Osteoblast (primary cell): ENCODE data around the gene SBNO2. TPM values are rescaled to one million over a fixed set of nuclear protein-coding genes. Genes with fewer than 3 reads are reported as not detected.

Experiments used
- DNase-seq: peaks from one replicate; pipeline ENCODE4 v3.0.0; 2011; ENCODE audit warnings: low spot score, mixed read lengths; ENCODE audit not compliant: insufficient read length; ENCODE audit errors: missing footprints
- H2AFZ ChIP-seq: 2 replicates; pipeline ENCODE4 v1.6.0; 2011; ENCODE audit warnings: mild to moderate bottlenecking, low read length
- H3K27ac ChIP-seq: 2 replicates; pipeline ENCODE4 v1.5.1; 2011; ENCODE audit warnings: mild to moderate bottlenecking, low read depth, low read length, moderate library complexity
- H3K27me3 ChIP-seq: 2 replicates; pipeline ENCODE4 v1.6.0; 2012; ENCODE audit warnings: mild to moderate bottlenecking, control low read depth, inconsistent platforms, low read length, moderate library complexity; ENCODE audit not compliant: insufficient read depth
- H3K36me3 ChIP-seq: 2 replicates; pipeline ENCODE4 v1.5.1; 2011; ENCODE audit warnings: mild to moderate bottlenecking, low read length, control low read depth, moderate library complexity; ENCODE audit not compliant: insufficient read depth
- H3K4me1 ChIP-seq: 2 replicates; pipeline ENCODE4 v1.5.1; 2011; ENCODE audit warnings: mild to moderate bottlenecking, low read length, control low read depth, moderate library complexity; ENCODE audit not compliant: insufficient read depth
- H3K4me2 ChIP-seq: 2 replicates; pipeline ENCODE4 v1.6.0; 2011; ENCODE audit warnings: mild to moderate bottlenecking, low read length; ENCODE audit not compliant: insufficient read depth
- H3K4me3 ChIP-seq: fragments of 200-600 bp; sonication (generic); 3 replicates; pipeline ENCODE4 v1.5.1; 2012; ENCODE audit warnings: mild to moderate bottlenecking, low read length, inconsistent platforms; ENCODE audit not compliant: insufficient read depth
- H3K79me2 ChIP-seq: 2 replicates; pipeline ENCODE4 v1.6.0; 2012; ENCODE audit warnings: mild to moderate bottlenecking, low read length, control low read depth, inconsistent platforms; ENCODE audit not compliant: insufficient read depth
- H3K9me3 ChIP-seq: 2 replicates; pipeline ENCODE4 v1.5.1; 2011; ENCODE audit warnings: low read depth, low read length, control low read depth
- H4K20me1 ChIP-seq: 2 replicates; pipeline ENCODE4 v1.6.0; 2012; ENCODE audit warnings: mild to moderate bottlenecking, low read length, control low read depth; ENCODE audit not compliant: insufficient read depth
- CTCF ChIP-seq: IDR thresholded peaks from 2 replicates; pipeline ENCODE4 v1.5.1; 2011; ENCODE audit warnings: mild to moderate bottlenecking, low read depth, low read length, moderate library complexity; ENCODE audit errors: extremely low read depth
- total RNA-seq: library from RNA; depleted of rRNA; stranded (reverse); fragments of >200 nt; gene quantifications from 2 replicates; pipeline ENCODE4 v1.2.3, GENCODE V29; 2012

The SBNO2 gene
- total RNA-seq, 1 donor: 69.1 TPM

GRCh38 chr19:1177322-1178114 lies 3.5 kb upstream of the SBNO2 start:
- H3K27me3 ChIP-seq: no peaks in the 10 kb centered on the region
- peak; percentile 33 for TF ChIP-seq CTCF
- H3K4me2 ChIP-seq: peak overlapping the region; percentile 66
- H2AFZ ChIP-seq: peak overlapping the region; percentile 35
- H3K27ac ChIP-seq: peak overlapping the region; percentile 89
- peak; percentile 99 for DNase-seq
- peaks cover under 1% of the 10 kb centered on the region for H4K20me1 ChIP-seq
- peaks cover 12% of the 10 kb centered on the region for H3K79me2 ChIP-seq
- no peaks in the 10 kb centered on the region for H3K36me3 ChIP-seq
- peak overlapping the region; percentile 37 for H3K4me3 ChIP-seq
- no peaks in the 10 kb centered on the region for H3K9me3 ChIP-seq
- peaks cover 33% of the 10 kb centered on the region for H3K4me1 ChIP-seq

DNA sequence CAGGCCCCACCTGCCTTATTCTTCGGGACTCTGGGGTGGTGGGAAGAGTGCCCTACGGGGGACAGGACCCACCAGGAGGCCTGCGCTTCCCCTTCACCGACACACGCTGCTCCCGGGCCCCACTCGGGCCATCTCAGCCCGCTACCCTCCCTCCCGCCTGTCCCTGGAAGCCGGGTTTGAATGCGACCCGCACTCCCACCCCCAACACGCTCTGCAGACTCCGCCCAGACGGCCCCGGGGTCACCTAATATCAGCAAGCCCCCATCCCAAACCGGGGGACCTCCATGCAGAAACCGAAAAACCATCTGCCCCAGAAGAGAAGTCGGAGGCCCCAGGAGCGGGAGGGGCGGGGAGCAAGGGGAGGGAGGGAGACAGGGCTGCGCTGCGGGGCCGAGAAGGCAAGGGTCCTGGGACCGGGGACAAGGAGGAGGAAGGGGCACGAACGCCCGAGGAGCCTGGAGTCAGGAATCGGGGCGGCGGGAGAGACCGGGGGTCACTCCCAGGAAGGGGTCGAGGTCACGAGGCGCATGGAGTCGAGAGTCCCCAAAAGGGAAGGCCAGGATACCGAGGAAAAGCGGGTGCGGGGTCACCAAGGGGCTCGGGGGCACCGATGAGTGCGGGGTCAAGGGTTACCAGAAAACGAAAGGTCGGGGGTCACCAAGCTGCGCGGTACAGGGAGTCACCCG lies 766 bp downstream of the SBNO2 start:
- Histone ChIP-seq H3K4me1 (peaks cover 51% of the 10 kb centered on the region), H4K20me1 (peaks cover 27% of the 10 kb centered on the region), H3K27me3 (no peaks in the 10 kb centered on the region), H3K4me3 (peak overlapping the region; percentile 92), H3K27ac (peak overlapping the region; percentile 88), H3K36me3 (no peaks in the 10 kb centered on the region), H2AFZ (no peak overlapping the region), H3K4me2 (peak overlapping the region; percentile 92), H3K9me3 (no peaks in the 10 kb centered on the region), H3K79me2 (peaks cover 55% of the 10 kb centered on the region)
- DNase-seq: peak; percentile 91
- TF ChIP-seq CTCF: no peak

- Histone ChIP-seq H2AFZ (no peak overlapping the region), H3K27ac (peak overlapping the region; percentile 88), H3K36me3 (no peaks in the 10 kb centered on the region), H3K4me1 (peaks cover 47% of the 10 kb centered on the region), H3K4me2 (peak overlapping the region; percentile 92), H4K20me1 (peaks cover 27% of the 10 kb centered on the region), H3K9me3 (no peaks in the 10 kb centered on the region), H3K4me3 (peak overlapping the region; percentile 92), H3K27me3 (no peaks in the 10 kb centered on the region), H3K79me2 (peaks cover 62% of the 10 kb centered on the region)
- DNase-seq: peak; percentile 98
- no peak for TF ChIP-seq CTCF
Measured at GRCh38 chr19:1172353-1173158, 1.5 kb downstream of the SBNO2 start.
